ENCODE results near the gene SERP1. TPM values are rescaled to one million over a fixed set of nuclear protein-coding genes. Genes with fewer than 3 reads are reported as not detected.

SERP1 gene
- 64.1 TPM for polyA plus RNA-seq (ENCODE audit: insufficient read length)

- peak; percentile 100 for DNase-seq
These were observed at the start of gene SERP1, which contains the start of gene EIF2A for GRCh38 chr3:150546226-150547044. Gene SERP1 (minus strand): TSS chr3:150546496. CDS start chr3:150546135, 361 bp downstream. Gene EIF2A (plus strand): TSS chr3:150546787. CDS start chr3:150546803, 16 bp downstream.

- no peak for DNase-seq
These were observed 47.9 kb upstream of the SERP1 start for GRCh38 chr3:150594150-150594549.

GRCh38 chr3:150589759-150590158 lies 43.5 kb upstream of the SERP1 start:
- DNase-seq, result no peak

GRCh38 chr3:150588027-150588830 lies 41.9 kb upstream of the SERP1 start:
- DNase-seq, result no peak

- no peak for DNase-seq
These were observed 36.7 kb upstream of the SERP1 start for GRCh38 chr3:150583028-150583427.

GRCh38 chr3:150582620-150583019 lies 36.3 kb upstream of the SERP1 start:
- DNase-seq, result no peak

- no peak for DNase-seq
These were observed 34.9 kb upstream of the SERP1 start for GRCh38 chr3:150581174-150581573.

GRCh38 chr3:150577855-150578254 lies 31.6 kb upstream of the SERP1 start:
- no peak for DNase-seq

- no peak for DNase-seq
These were observed 21.0 kb upstream of the SERP1 start for GRCh38 chr3:150567328-150567727.

- DNase-seq, result no peak
These were observed 17.9 kb upstream of the SERP1 start for GRCh38 chr3:150564243-150564642.

- no peak for DNase-seq
These were observed 11.4 kb upstream of the SERP1 start for GRCh38 chr3:150557725-150558124.

GRCh38 chr3:150556792-150557191 lies 10.5 kb upstream of the SERP1 start:
- no peak for DNase-seq

GRCh38 chr3:150555859-150556436 lies 9.7 kb upstream of the SERP1 start:
- DNase-seq, result no peak

- no peak for DNase-seq
These were observed 897 bp upstream of the SERP1 start for GRCh38 chr3:150547045-150547741.

- DNase-seq, result peak; percentile 62
These were observed 674 bp downstream of the SERP1 start for GRCh38 chr3:150545419-150546225.

GRCh38 chr3:150544726-150545125 lies 1.6 kb downstream of the SERP1 start:
- no peak for DNase-seq

GRCh38 chr3:150544041-150544440 lies 2.3 kb downstream of the SERP1 start:
- no peak for DNase-seq

- no peak for DNase-seq
These were observed 2.8 kb downstream of the SERP1 start for GRCh38 chr3:150543531-150543930.

GRCh38 chr3:150543128-150543527 lies 3.2 kb downstream of the SERP1 start:
- DNase-seq, result no peak

GRCh38 chr3:150540991-150541390 lies 5.3 kb downstream of the SERP1 start:
- DNase-seq, result no peak

GRCh38 chr3:150540297-150540696 lies 6.0 kb downstream of the SERP1 start:
- no peak for DNase-seq
